ENCODE data around the gene ADO. TPM values are rescaled to one million over a fixed set of nuclear protein-coding genes. Genes with fewer than 3 reads are reported as not detected.
A peak's percentile ranks its signal among the peaks of the same experiment; 100 is the strongest.

ADO gene
- total and polyA plus RNA-seq, 9 of the 15 experiments (the other 6 are each of a cell fraction or from before 2014, with no cell fraction given), result 3.0 to 20.0 (median 16.1) TPM

DNA sequence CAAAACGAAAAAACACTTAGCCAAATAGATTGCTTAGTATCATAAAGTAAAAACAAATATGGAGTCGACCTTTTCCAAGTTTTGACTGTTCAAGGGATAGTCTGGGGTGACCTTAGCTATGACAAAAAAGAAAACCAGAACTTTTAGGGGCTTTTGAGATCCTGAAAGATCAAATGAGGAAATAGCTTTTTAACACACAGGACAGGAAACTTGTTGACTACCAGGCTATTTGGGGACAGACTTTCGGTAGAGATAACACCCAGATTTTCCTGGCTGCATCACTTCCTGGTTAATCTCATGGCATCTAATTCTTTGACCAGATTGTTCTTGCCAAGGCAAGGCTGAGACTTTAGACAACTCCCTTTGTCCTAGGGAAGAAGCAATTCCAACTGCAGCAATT is 46.1 kb downstream of the ADO start:
- ChIA-PET POLR2A (no interaction called here), CTCF (ENCODE audit: low intra/inter-chr PET ratio) (interaction anchor here (1.5 kb wide), 1 partner anchor 307 kb away, joined by 3 read pairs; no protein-coding TSS in a partner anchor)
- WGBS (ENCODE audit: insufficient coverage, low coverage, missing lambda C conversion rate), result 0% methylated on average over 3 of the region's 3 CpGs
- no peak overlapping the region for H3K4me3 ChIP-seq
- no peaks in the 10 kb centered on the region for H3K79me2 ChIP-seq (ENCODE audit: control insufficient read depth, insufficient read depth, low read length)
- no peaks in the 10 kb centered on the region for H3K9me3 ChIP-seq (replicated peaks; ENCODE audit: control insufficient read depth, insufficient read depth, low read depth, low read length)
- no peak for DNase-seq (ENCODE audit: extremely low read depth in 1 of 4, low spot score in 3 of 4)
- in situ Hi-C loops (cut with MboI) (no loop called here), intact Hi-C loops (cut with micrococcal nuclease) (no loop called here)
- H3K27ac ChIP-seq (ENCODE audit: extremely low read depth, low read depth, low read length), result no peak overlapping the region
- H3K4me2 ChIP-seq (ENCODE audit: insufficient read depth, low read length), result no peak overlapping the region
- no TSS peak for BruUV-seq (replicated peaks)
- no peaks in the 10 kb centered on the region for H4K20me1 ChIP-seq (replicated peaks; ENCODE audit: control insufficient read depth, insufficient read depth, low read length)
- 0 out of 5 replicates have a peak, but pooled peaks cover 0 to 4% of the 10 kb centered on the region in 2 experiments for H3K27me3 ChIP-seq (ENCODE audit: control insufficient read depth in 2 of 2, insufficient read depth in 2 of 2, low read length in 2 of 2)
- no peak for FAIRE-seq
- no peak overlapping the region for H2AFZ ChIP-seq (ENCODE audit: low read depth, low read length)
- H3K9me1 ChIP-seq (ENCODE audit: control insufficient read depth, insufficient read depth, low read length), result no peaks in the 10 kb centered on the region
- no peaks in the 10 kb centered on the region for H3K4me1 ChIP-seq (replicated peaks in 1 of 2; ENCODE audit: control insufficient read depth in 2 of 2, insufficient read depth in 2 of 2, low read length in 2 of 2)
- TF ChIP-seq RFX5 (IDR thresholded peaks at IDR 0.05; ENCODE audit: low read depth, low read length), result no peak
- TF ChIP-seq ZNF398 (CRISPR knock-in tag; IDR thresholded peaks at IDR 0.05), result no peak
- no peak overlapping the region for H3K9ac ChIP-seq (ENCODE audit: insufficient read depth in 1 of 2, low read depth in 2 of 2, low read length in 2 of 2)
- ATAC-seq, result no peak
- H3K36me3 ChIP-seq (ENCODE audit: control insufficient read depth, insufficient read depth, low read length), result no peaks in the 10 kb centered on the region

DNA sequence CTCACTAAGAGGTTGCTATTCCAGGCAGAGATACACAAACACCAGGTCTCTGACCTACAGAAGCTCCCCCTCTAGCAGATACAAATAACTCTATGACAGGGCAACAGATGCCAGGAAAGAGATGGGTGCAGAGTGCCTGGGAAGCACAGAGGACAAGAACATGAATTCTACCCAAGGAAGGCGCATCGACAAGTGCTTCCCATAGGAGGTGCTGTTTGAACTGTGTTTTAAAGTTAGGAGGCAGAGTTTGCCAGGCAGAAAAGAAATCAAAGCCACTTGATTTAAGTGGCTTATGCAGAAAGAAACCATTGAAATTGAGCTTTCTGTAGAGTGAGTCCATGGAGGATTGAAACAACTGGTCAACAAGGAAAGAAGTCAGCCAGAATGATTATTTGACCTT is 46.9 kb downstream of the ADO start:
- ATAC-seq (no peak), FAIRE-seq (no peak), DNase-seq (ENCODE audit: extremely low read depth in 1 of 4, low spot score in 3 of 4) (peak in 1 of 4 experiments; percentile 14)
- intact Hi-C loops (cut with micrococcal nuclease), result no loop called here
- no peaks in the 10 kb centered on the region for H3K4me1 ChIP-seq (replicated peaks in 1 of 2; ENCODE audit: control insufficient read depth in 2 of 2, insufficient read depth in 2 of 2, low read length in 2 of 2)
- H3K4me3 ChIP-seq, result no peak overlapping the region
- H3K9me1 ChIP-seq (ENCODE audit: control insufficient read depth, insufficient read depth, low read length), result no peaks in the 10 kb centered on the region
- in situ Hi-C loops (cut with MboI), result no loop called here
- no peak overlapping the region for H3K9ac ChIP-seq (ENCODE audit: insufficient read depth in 1 of 2, low read depth in 2 of 2, low read length in 2 of 2)
- ChIA-PET POLR2A (interaction anchor here (1.1 kb wide), 1 partner anchor 8 kb away, joined by 3 read pairs; no protein-coding TSS in a partner anchor), CTCF (ENCODE audit: low intra/inter-chr PET ratio) (interaction anchor here (1.5 kb wide), 1 partner anchor 307 kb away, joined by 3 read pairs; no protein-coding TSS in a partner anchor)
- H3K79me2 ChIP-seq (ENCODE audit: control insufficient read depth, insufficient read depth, low read length), result no peaks in the 10 kb centered on the region
- WGBS (ENCODE audit: insufficient coverage, low coverage, missing lambda C conversion rate), result 6% methylated on average over 2 of the region's 2 CpGs
- H3K27me3 ChIP-seq (ENCODE audit: control insufficient read depth in 2 of 2, insufficient read depth in 2 of 2, low read length in 2 of 2), result 0 out of 5 replicates have a peak, but pooled peaks cover 0 to 4% of the 10 kb centered on the region in 2 experiments
- no TSS peak for BruUV-seq (replicated peaks)
- H2AFZ ChIP-seq (ENCODE audit: low read depth, low read length), result no peak overlapping the region
- H3K4me2 ChIP-seq (ENCODE audit: insufficient read depth, low read length), result no peak overlapping the region
- no peaks in the 10 kb centered on the region for H3K9me3 ChIP-seq (replicated peaks; ENCODE audit: control insufficient read depth, insufficient read depth, low read depth, low read length)
- H3K36me3 ChIP-seq (ENCODE audit: control insufficient read depth, insufficient read depth, low read length), result no peaks in the 10 kb centered on the region
- H4K20me1 ChIP-seq (replicated peaks; ENCODE audit: control insufficient read depth, insufficient read depth, low read length), result no peaks in the 10 kb centered on the region
- no peak overlapping the region for H3K27ac ChIP-seq (ENCODE audit: extremely low read depth, low read depth, low read length)
- no peak for TF ChIP-seq PCBP1 (IDR thresholded peaks at IDR 0.05; ENCODE audit: low read depth, low read length, poor library complexity, severe bottlenecking)
- TF ChIP-seq RAD21 (CRISPR knock-in tag; conservative IDR thresholded peaks at IDR 0.05 in 1 of 2, IDR thresholded peaks at IDR 0.05 in 1 of 2), result peak in 1 of 2 experiments; percentile 30; a peak in 1 of 4 replicates
- no peak for TF ChIP-seq ZNF830 (CRISPR knock-in tag; IDR thresholded peaks at IDR 0.05)
- TF ChIP-seq CTCF (IDR thresholded peaks at IDR 0.05 in 2 of 3, conservative IDR thresholded peaks at IDR 0.05 in 1 of 3; ENCODE audit: insufficient read depth in 2 of 3, low read depth in 1 of 3, low read length in 3 of 3), result peak; percentile 4 to 50 (median 47); a peak in 4 of 6 replicates
- TF ChIP-seq GTF2E2 (tag; IDR thresholded peaks at IDR 0.05), result no peak
- no peak for TF ChIP-seq CBX5 (IDR thresholded peaks at IDR 0.05; ENCODE audit: borderline replicate concordance, low read depth)

Data from K562 (cell line).